Raji (cell line): Measurements from ENCODE around the gene PTPRC.

ENCODE experiments used
- POLR2A ChIP-seq: IDR thresholded peaks from 2 replicates; pipeline ENCODE4 v1.6.1; 2011; ENCODE audit warnings: low read depth, low read length, control low read depth; ENCODE audit not compliant: insufficient read depth

Gene PTPRC

DNA sequence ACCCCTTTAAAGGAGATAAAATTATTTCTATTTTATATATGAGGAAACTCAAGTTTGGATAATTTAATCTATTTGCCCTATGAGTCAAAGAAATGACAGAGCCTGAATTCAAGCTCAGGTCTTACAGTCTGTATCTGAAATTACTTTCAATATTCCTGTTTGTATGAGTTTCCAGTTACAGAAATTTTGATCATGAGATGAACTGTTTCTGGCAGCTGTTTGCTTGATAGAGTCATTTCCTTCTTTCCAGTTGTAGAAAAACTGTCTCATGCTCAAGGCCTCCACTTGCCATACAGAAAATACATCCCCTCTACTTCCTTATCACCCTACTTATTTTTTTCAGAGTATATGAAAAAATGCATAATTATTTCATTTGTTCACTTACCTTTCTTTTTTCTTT lies 87.6 kb downstream of the PTPRC start:
- no peak for TF ChIP-seq POLR2A

DNA sequence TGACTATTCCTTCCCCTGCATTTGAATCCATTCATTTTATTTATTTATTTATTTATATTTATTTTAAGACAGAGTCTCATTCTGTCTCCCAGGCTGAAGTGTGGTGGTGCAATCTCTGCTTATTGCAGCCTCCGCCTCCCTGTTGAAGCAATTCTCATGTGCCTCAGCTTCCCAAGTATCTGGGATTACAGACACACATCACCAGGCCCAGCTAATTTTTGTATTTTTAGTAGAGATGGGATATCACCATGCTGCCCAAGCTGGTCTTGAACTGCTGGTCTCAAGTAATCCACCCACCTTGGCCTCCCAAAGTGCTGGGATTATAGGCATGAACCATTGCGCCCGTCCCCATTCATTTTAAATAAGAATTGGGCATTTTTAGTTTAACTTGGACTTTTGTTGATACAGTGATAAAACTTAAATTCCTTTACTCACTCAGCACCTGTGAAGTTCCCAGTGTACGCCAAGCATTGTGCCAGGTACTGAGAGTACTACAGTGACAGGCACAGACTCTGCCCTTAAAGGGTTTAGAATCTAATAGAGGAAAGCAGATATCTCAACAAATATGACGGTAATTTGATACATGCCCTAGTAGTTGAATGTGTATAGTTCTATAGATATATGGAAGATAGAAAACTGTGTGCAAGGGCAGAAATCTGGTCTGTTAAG lies 90.5 kb downstream of the PTPRC start:
- TF ChIP-seq POLR2A, result no peak

GRCh38 chr1:198730952-198731351 lies 92.1 kb downstream of the PTPRC start:
- no peak for TF ChIP-seq POLR2A

DNA sequence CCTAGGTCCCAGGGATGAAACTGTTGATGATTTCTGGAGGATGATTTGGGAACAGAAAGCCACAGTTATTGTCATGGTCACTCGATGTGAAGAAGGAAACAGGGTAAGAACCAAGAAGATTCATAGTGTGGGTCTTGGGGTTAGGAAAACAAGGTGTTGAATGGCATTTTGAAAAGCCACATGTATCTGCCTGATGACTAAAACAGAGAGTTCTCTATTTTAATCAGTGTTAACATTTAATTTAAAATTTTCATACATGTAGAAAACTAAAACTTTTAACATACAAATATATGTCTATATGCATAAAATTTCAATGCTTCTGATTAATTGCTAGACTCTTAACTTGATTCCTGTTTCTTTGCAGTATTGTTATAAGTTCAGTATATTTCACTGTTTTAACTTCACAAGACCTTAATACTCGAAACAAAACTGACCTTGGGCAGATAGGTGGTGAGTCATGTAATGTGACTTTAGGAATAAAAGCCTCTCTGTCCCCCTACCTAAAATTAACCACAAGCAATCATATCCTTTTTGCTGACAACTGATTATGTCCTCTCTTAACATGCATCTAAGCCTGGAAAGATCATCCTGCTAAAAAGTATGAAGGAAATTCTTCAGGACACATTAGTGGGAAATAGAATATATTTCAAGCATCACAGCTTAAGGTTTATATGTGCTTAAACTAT lies 95.6 kb downstream of the PTPRC start:
- TF ChIP-seq POLR2A, result no peak

GRCh38 chr1:198741744-198742143 lies 102.9 kb downstream of the PTPRC start:
- TF ChIP-seq POLR2A, result no peak

DNA sequence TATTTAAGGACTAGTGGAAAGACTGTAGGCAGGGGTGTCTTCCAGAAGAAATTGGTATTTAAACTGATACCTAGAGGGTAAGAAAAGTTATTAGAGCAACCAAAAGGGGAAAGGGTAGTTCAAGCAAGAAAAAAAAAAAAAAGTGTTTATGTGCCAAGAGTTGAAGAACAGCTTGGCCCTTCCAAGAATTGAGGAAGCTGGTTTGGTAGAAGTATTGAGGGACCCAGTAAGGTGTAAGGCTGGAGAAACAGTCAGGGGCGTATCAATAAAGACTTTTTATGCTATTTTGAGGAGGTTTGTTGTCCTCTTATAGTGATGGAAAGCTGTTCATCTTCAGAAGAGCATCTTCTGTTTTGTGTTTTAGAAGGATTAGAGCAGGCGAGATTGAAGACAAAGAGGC lies 108.3 kb downstream of the PTPRC start:
- TF ChIP-seq POLR2A, result no peak

DNA sequence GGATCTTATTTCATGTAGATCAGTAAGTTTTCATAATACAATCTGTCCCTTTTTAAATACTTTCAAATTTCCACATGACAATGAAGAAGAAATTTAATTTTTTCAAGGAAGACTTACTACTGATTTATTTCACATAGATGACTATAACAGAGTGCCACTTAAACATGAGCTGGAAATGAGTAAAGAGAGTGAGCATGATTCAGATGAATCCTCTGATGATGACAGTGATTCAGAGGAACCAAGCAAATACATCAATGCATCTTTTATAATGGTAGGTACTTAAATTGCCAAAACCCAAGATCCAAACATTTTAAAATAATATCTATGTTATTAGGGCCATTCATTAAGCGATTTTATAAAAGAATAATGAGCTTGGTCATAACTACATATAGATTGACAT lies 110.4 kb downstream of the PTPRC start:
- no peak for TF ChIP-seq POLR2A

DNA sequence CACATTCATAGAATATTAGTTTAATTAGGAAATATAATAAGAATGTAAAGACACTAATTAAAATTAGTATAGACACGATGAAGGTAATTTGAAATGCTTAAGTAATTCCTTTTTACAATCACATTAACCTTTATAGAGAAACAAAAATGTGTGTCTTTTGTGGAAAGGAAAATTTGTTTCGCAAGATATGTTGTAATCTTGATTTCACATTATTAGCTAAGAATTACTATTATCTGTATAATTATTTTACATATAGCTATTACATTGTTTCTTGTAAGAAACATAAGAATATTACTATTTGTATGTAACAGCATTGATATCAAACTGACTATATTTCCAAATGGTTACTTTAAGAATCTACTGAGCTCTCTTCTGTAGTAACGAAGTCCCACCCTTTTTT lies 111.2 kb downstream of the PTPRC start:
- no peak for TF ChIP-seq POLR2A

GRCh38 chr1:198751741-198752140 lies 112.9 kb downstream of the PTPRC start:
- TF ChIP-seq POLR2A, result no peak

DNA sequence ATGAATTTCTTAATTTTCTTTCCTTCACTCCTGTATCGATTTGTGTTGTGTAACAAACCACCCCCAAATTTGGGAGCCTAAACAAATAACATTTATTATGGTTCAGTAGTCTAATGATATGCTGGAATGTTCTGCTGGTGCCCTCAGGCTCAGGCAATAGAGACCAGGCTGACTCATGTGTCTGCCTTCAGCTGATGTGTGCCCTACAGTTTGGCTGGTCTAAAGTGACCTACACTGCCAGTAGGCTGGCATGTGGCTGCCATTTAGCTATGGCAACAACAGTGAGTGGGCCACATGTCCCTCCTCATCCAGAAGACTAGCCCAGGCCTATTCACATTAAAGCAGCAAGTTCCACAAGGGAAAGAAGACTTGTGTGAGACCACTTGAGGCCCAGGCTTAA lies 115.8 kb downstream of the PTPRC start:
- TF ChIP-seq POLR2A, result no peak

DNA sequence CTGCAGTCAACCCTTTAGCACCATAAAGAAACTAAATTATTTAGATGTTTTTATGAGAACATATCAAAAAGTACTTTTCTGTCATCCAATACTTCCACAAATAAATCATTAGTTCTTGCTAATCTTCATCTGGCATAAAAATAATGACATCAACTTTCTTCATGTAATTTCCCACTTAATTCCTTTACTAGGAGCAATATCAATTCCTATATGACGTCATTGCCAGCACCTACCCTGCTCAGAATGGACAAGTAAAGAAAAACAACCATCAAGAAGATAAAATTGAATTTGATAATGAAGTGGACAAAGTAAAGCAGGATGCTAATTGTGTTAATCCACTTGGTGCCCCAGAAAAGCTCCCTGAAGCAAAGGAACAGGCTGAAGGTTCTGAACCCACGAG lies 116.9 kb downstream of the PTPRC start:
- TF ChIP-seq POLR2A, result no peak

DNA sequence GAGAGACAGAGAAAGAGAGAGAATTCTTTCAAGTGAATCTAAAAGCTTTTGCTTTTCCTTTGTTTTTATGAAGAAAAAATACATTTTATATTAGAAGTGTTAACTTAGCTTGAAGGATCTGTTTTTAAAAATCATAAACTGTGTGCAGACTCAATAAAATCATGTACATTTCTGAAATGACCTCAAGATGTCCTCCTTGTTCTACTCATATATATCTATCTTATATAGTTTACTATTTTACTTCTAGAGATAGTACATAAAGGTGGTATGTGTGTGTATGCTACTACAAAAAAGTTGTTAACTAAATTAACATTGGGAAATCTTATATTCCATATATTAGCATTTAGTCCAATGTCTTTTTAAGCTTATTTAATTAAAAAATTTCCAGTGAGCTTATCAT lies 117.6 kb downstream of the PTPRC start:
- no peak for TF ChIP-seq POLR2A

DNA sequence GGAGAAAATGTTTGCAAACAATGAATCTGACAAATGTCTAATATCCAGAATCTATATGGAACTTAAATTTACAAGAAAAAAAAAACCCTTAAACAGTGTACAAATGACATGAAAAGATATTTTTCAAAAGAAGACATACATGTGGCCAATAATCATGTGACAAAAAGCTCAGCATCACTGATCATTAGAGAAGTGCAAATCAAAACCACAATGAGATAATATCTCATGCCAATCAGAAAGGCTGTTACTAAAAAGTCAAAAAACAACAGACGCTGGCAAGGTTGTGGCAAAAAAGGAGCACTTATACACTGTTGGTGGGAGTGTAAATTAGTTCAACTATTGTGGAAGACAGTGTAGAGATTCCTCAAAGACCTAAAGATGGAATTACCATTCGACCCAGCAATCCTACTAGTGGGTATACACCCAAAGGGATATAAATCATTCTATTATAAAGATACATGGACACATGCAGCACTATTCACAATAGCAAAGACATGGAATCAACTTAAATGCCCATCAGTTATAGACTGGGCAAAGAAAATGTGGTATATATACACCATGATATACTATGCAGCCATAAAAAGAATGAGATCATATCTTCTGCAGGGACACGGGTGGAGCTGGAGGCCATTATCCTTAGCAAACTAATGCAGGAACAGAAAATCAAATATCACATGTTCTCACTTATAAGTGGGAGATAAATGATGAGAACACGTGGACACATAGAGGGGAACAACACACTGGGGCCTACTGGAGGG lies 123.2 kb downstream of the PTPRC start:
- TF ChIP-seq POLR2A, result no peak

GRCh38 chr1:198763298-198763714 lies 124.5 kb downstream of the PTPRC start:
- TF ChIP-seq POLR2A, result no peak

DNA sequence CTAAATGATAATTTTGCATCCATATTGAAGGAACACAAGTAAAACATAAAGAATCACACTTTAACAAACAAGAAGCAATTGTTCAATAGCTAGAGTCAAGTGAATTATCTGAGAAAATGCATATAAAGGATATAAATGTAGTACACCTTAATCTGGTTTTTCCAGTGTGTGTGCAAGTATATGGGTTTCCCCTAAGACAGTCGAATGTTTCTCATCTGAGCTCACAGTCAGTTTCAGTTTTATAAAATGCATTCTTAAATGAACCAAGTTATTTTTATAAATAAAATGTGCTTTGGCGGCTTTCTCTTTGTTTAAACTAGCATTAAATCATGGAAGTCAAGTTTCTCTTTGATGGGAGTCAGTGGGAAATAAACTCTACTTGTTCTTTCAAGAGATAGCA lies 125.9 kb downstream of the PTPRC start:
- no peak for TF ChIP-seq POLR2A

- no peak for TF ChIP-seq POLR2A
Observed at GRCh38 chr1:198765416-198765815, 126.6 kb downstream of the PTPRC start.
